ENCODE data around the gene CLSTN1.
"Not testable (repeated sequence)": the region's sequence is repeated elsewhere in the genome, so short reads cannot be mapped to it uniquely, and the experiment has no call there.

CLSTN1 gene

GRCh38 chr1:9797049-9797448 lies 26.7 kb downstream of the CLSTN1 start:
- DNase-seq (ENCODE audit: low read depth) = no peak

GRCh38 chr1:9794081-9794480 lies 29.7 kb downstream of the CLSTN1 start:
- no peak for DNase-seq (ENCODE audit: low read depth)

GRCh38 chr1:9793291-9793690 lies 30.5 kb downstream of the CLSTN1 start:
- no peak for DNase-seq (ENCODE audit: low read depth)

- no peak for DNase-seq (ENCODE audit: low read depth)
Measured at GRCh38 chr1:9792156-9793042, 31.4 kb downstream of the CLSTN1 start.

- DNase-seq (ENCODE audit: low read depth) = not testable (repeated sequence)
Measured at GRCh38 chr1:9789700-9790099, 34.1 kb downstream of the CLSTN1 start.

GRCh38 chr1:9787702-9788101 lies 36.1 kb downstream of the CLSTN1 start:
- DNase-seq (ENCODE audit: low read depth) = no peak

GRCh38 chr1:9785406-9785805 lies 38.4 kb downstream of the CLSTN1 start:
- DNase-seq (ENCODE audit: low read depth) = no peak

- DNase-seq (ENCODE audit: low read depth) = peak; percentile 33
Measured at GRCh38 chr1:9784508-9785133, 39.1 kb downstream of the CLSTN1 start.

- no peak for DNase-seq (ENCODE audit: low read depth)
Measured at GRCh38 chr1:9782897-9783296, 40.9 kb downstream of the CLSTN1 start.

GRCh38 chr1:9782116-9782751 lies 41.5 kb downstream of the CLSTN1 start:
- DNase-seq (ENCODE audit: low read depth) = no peak

- no peak for DNase-seq (ENCODE audit: low read depth)
Measured at GRCh38 chr1:9780554-9781110, 43.1 kb downstream of the CLSTN1 start.

- no peak for DNase-seq (ENCODE audit: low read depth)
Measured at GRCh38 chr1:9778905-9779304, 44.9 kb downstream of the CLSTN1 start.

- no peak for DNase-seq (ENCODE audit: low read depth)
Measured at GRCh38 chr1:9776685-9777084, 47.1 kb downstream of the CLSTN1 start.

GRCh38 chr1:9774712-9775679 lies 48.8 kb downstream of the CLSTN1 start:
- no peak for DNase-seq (ENCODE audit: low read depth)

GRCh38 chr1:9770298-9770697 lies 53.5 kb downstream of the CLSTN1 start:
- no peak for DNase-seq (ENCODE audit: low read depth)

- DNase-seq (ENCODE audit: low read depth) = no peak
Measured at GRCh38 chr1:9768983-9769382, 54.8 kb downstream of the CLSTN1 start.

- DNase-seq (ENCODE audit: low read depth) = no peak
Measured at GRCh38 chr1:9767964-9768668, 55.6 kb downstream of the CLSTN1 start.

GRCh38 chr1:9766759-9767442 lies 56.9 kb downstream of the CLSTN1 start:
- peak; percentile 96 for DNase-seq (ENCODE audit: low read depth)

GRCh38 chr1:9764550-9764949 lies 59.2 kb downstream of the CLSTN1 start:
- no peak for DNase-seq (ENCODE audit: low read depth)

- DNase-seq (ENCODE audit: low read depth) = no peak
Measured at GRCh38 chr1:9763914-9764313, 59.9 kb downstream of the CLSTN1 start.

Data from HS-27A (cell line).